Measurements from ENCODE around the gene MISP. TPM values are rescaled to one million over a fixed set of nuclear protein-coding genes. Genes with fewer than 3 reads are reported as not detected.

MISP gene
- total and polyA plus RNA-seq, 2 experiments from 2014 or later = 0.27 to 0.28 TPM

GRCh38 chr19:729965-730668 lies 20.8 kb upstream of the MISP start:
- Mint-ChIP-seq H3K9me3 (peaks cover 2% of the 10 kb centered on the region; the same call in 2 of the 3 replicates), H3K36me3 (ENCODE audit: low read depth) (no peaks in the 10 kb centered on the region), H3K4me3 (no peak overlapping the region; the same call in 2 of the 3 replicates), H3K4me1 (no peaks in the 10 kb centered on the region; the same call in 2 of the 3 replicates), H3K27ac (no peak overlapping the region), H3K27me3 (ENCODE audit: insufficient read depth, low read depth, poor library complexity) (peaks cover 3% of the 10 kb centered on the region)
- H3F3A ChIP-seq (replicated peaks; ENCODE audit: low read depth) = no peaks in the 10 kb centered on the region
- no peaks in the 10 kb centered on the region for H3K27me3 ChIP-seq (ENCODE audit: insufficient read depth)
- DNase-seq (ENCODE audit: low spot score) (no peak), ATAC-seq (no peak)
- no peaks in the 10 kb centered on the region for H3K9me2 ChIP-seq (ENCODE audit: insufficient read depth)
- no peaks in the 10 kb centered on the region; the same call in 1 of the 2 replicates for H3K36me3 ChIP-seq (ENCODE audit: insufficient read depth)
- H3K4me2 ChIP-seq = no peak overlapping the region
- H3K4me1 ChIP-seq (ENCODE audit: insufficient read depth) = no peaks in the 10 kb centered on the region; the same call in 1 of the 2 replicates
- H3K27ac ChIP-seq (ENCODE audit: low read depth) = no peak overlapping the region
- H4K20me1 ChIP-seq (replicated peaks; ENCODE audit: insufficient read depth) = no peaks in the 10 kb centered on the region
- H3K4me3 ChIP-seq = no peak overlapping the region
- no peak for TF ChIP-seq NANOG (IDR thresholded peaks at IDR 0.05; ENCODE audit: borderline replicate concordance)
- TF ChIP-seq CTCF (conservative IDR thresholded peaks at IDR 0.05; ENCODE audit: low read depth in 2 of 2) = no peak
- TF ChIP-seq CREB1 (CRISPR knock-in tag; IDR thresholded peaks at IDR 0.05; ENCODE audit: low read depth) = no peak
- no peak for TF ChIP-seq STAT1 (IDR thresholded peaks at IDR 0.05; ENCODE audit: unreplicated experiment)
- TF ChIP-seq REST (IDR thresholded peaks at IDR 0.05; ENCODE audit: unreplicated experiment) = no peak
- TF ChIP-seq ZNF331 (CRISPR knock-in tag; IDR thresholded peaks at IDR 0.05; ENCODE audit: low read depth) = no peak
- H3K79me2 ChIP-seq (replicated peaks; ENCODE audit: insufficient read depth) = no peaks in the 10 kb centered on the region
- no peak overlapping the region for H2AFZ ChIP-seq

- no peak for DNase-seq (ENCODE audit: low spot score)
- Histone ChIP-seq H3K4me2 (no peak overlapping the region), H3K27me3 (ENCODE audit: insufficient read depth) (no peaks in the 10 kb centered on the region), H3K9me2 (ENCODE audit: insufficient read depth) (no peaks in the 10 kb centered on the region), H3K4me3 (no peak overlapping the region), H3K4me1 (ENCODE audit: insufficient read depth) (no peaks in the 10 kb centered on the region; the same call in 1 of the 2 replicates), H4K20me1 (replicated peaks; ENCODE audit: insufficient read depth) (no peaks in the 10 kb centered on the region), H2AFZ (no peak overlapping the region), H3K27ac (ENCODE audit: low read depth) (no peak overlapping the region), H3K36me3 (ENCODE audit: insufficient read depth) (no peaks in the 10 kb centered on the region; the same call in 1 of the 2 replicates), H3F3A (replicated peaks; ENCODE audit: low read depth) (no peaks in the 10 kb centered on the region), H3K79me2 (replicated peaks; ENCODE audit: insufficient read depth) (no peaks in the 10 kb centered on the region)
- no peak overlapping the region for H3K4me3 Mint-ChIP-seq
- no peak overlapping the region for H3K27ac Mint-ChIP-seq
- ATAC-seq = no peak
- H3K27me3 Mint-ChIP-seq (ENCODE audit: insufficient read depth, low read depth, poor library complexity) = peaks cover 3% of the 10 kb centered on the region
- H3K4me1 Mint-ChIP-seq = no peaks in the 10 kb centered on the region; the same call in 2 of the 3 replicates
- H3K9me3 Mint-ChIP-seq = peaks cover 2% of the 10 kb centered on the region; the same call in 2 of the 3 replicates
- H3K36me3 Mint-ChIP-seq (ENCODE audit: low read depth) = no peaks in the 10 kb centered on the region
- TF ChIP-seq EZH2 (IDR thresholded peaks at IDR 0.05; ENCODE audit: low read depth, unreplicated experiment) (no peak), POLR2AphosphoS5 (IDR thresholded peaks at IDR 0.05; ENCODE audit: low read depth) (no peak), CREB1 (CRISPR knock-in tag; IDR thresholded peaks at IDR 0.05; ENCODE audit: low read depth) (no peak), ZNF462 (CRISPR knock-in tag; IDR thresholded peaks at IDR 0.05) (no peak), NANOG (IDR thresholded peaks at IDR 0.05; ENCODE audit: borderline replicate concordance) (no peak)
These were observed 19.9 kb upstream of the MISP start for GRCh38 chr19:731000-731399.
